GM10248 (cell line): ENCODE data around the gene OGFR.

Source experiments
- CTCF ChIA-PET: fragments of 300-600 bp; sonication (Branson Sonifier 250); formaldehyde crosslinking; extraction: SDS; loops from one replicate; lab custom pipeline; 2021; ENCODE audit warnings: antibody characterized with exemption; lab: Yijun Ruan, JAX
- POLR2A ChIA-PET: fragments of 350-650 bp; sonication (Branson Sonifier 250); formaldehyde crosslinking; extraction: SDS; loops from one replicate; lab custom pipeline; 2020; ENCODE audit warnings: antibody characterized with exemption; lab: Yijun Ruan, JAX
- DNase-seq: peaks from one replicate; pipeline ENCODE4 v3.0.0; 2012; ENCODE audit errors: extremely low spot score
- TF ChIP-seq, protein P1 (sequence below): IDR thresholded peaks from 2 replicates; pipeline ENCODE4 v1.5.1; 2012; ENCODE audit warnings: mild to moderate bottlenecking, low read depth; ENCODE audit errors: extremely low read depth, missing control alignments, control extremely low read depth

Gene OGFR

DNA sequence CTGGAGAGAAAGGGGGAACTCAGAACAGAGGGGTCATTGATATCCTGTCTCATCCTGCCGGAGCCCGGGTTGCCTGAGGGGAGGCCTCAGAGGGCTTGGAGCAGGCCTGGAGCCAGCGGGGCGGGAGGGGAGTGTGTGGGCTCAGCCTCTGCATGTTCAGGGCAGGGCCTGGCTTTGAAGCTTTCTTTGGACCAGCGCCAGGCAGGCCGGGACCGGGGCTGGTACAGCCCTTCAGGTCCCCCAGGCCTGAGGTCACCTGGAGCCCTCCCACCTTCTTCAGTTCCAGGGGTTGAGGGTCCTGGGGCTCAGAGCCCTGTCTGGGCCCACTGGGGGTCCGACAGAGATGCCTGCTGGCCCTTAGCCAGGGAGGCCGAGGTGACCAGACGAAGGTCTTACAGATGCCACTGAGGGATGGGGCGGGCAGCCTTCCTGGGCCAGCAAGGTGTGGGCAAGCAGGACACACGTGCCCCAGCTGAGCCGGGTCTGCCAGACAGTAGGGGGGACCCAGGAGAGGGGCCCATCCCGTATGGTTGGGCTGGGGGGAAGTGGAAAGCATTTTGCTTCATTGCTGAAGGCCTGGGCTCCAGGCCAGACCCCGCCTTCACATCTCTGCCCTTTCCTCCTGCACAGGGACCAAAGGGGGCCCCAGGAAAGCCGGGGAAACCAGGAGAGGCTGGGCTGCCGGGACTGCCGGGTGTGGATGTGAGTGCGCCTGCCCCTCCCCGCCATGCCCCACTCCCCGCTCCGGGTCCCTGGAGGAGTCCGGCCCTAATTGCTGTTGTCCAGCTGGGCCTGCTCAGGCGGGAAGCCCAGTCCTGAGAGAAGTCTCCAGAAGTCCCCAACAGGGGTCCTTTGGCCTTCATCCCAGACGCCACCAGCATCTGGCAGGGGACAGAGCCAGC, 14.2 kb downstream of the OGFR start:
- CTCF ChIA-PET = no interaction called here
- DNase-seq = no peak
- POLR2A ChIA-PET = no interaction called here
- TF ChIP-seq, protein P1, sequence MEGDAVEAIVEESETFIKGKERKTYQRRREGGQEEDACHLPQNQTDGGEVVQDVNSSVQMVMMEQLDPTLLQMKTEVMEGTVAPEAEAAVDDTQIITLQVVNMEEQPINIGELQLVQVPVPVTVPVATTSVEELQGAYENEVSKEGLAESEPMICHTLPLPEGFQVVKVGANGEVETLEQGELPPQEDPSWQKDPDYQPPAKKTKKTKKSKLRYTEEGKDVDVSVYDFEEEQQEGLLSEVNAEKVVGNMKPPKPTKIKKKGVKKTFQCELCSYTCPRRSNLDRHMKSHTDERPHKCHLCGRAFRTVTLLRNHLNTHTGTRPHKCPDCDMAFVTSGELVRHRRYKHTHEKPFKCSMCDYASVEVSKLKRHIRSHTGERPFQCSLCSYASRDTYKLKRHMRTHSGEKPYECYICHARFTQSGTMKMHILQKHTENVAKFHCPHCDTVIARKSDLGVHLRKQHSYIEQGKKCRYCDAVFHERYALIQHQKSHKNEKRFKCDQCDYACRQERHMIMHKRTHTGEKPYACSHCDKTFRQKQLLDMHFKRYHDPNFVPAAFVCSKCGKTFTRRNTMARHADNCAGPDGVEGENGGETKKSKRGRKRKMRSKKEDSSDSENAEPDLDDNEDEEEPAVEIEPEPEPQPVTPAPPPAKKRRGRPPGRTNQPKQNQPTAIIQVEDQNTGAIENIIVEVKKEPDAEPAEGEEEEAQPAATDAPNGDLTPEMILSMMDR = no peak

DNA sequence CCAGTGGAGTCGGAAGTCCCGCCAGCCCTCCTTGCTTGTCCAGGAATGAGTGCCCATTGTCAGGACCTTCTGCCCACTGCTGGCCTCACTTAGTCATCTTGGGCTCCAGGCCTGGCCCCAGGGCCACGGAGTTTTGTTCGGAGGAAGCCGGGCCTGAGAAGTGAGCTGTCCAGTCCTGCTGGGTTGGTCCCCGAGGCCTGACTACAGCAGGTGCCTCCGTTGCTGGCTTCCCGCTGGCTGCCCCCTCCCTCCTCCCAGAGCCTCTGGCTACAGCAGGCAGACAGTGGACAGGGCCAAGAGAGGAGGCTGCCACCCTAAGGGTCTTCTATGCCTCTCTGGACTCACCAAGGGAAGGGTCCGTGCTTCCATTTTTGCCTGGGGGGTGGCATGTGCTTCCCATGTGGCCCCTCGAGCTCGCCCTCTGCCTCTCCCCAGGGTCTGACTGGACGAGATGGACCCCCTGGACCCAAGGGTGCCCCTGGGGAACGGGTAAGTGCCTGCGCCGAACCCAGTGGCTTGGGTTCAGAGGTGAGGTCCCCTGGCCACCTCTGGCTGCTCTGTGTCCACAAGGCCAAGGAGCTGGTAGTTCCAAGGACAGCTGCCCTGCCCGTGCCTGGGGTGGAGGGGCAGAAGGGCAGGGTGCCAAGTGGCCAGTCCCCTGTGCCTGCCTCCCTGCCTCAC, 15.0 kb downstream of the OGFR start:
- ChIA-PET POLR2A (no interaction called here), CTCF (no interaction called here)
- no peak for DNase-seq
- TF ChIP-seq, protein P1 = no peak

DNA sequence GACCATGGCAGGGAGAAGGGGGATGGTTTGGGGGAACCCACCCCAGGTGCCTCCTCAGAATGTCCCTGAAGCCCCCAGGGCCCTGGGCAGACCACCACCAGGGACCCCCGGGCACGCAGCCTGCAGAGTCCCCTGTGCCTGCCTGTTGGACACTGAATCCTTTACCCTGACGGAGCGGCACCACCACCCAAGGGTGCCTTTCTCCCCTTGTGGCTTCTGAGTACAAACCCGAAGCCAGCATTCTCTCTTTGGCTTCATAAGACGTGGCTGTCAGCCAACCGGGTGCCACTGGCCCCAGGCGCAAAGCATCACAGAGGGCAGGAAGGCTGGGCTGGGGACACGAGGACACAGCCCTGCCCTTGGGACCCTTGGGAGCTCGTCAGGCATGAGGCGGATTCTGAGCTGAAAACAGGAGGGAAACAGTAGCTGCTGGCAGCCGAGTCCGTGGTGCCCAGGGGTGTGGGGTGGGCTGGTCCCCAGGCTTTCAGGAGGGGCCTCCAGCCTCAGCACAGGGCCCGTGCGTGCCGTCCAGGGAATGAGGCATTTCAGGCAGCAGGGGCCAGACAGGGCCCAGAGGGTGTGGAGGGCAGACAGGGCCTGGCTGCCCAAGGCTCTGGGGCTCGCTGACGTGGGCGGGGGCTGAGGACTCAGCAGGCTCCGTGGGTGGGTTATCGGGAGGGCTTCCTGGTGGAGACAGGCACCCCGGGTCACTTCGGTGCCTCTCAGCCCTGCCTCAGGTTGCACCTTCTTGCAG, 15.8 kb downstream of the OGFR start:
- TF ChIP-seq, protein P1 = no peak
- POLR2A ChIA-PET = no interaction called here
- no peak for DNase-seq
- CTCF ChIA-PET = interaction anchor here (0.6 kb wide), 1 partner anchor 12 kb away, joined by 3 read pairs; no protein-coding TSS in a partner anchor

DNA sequence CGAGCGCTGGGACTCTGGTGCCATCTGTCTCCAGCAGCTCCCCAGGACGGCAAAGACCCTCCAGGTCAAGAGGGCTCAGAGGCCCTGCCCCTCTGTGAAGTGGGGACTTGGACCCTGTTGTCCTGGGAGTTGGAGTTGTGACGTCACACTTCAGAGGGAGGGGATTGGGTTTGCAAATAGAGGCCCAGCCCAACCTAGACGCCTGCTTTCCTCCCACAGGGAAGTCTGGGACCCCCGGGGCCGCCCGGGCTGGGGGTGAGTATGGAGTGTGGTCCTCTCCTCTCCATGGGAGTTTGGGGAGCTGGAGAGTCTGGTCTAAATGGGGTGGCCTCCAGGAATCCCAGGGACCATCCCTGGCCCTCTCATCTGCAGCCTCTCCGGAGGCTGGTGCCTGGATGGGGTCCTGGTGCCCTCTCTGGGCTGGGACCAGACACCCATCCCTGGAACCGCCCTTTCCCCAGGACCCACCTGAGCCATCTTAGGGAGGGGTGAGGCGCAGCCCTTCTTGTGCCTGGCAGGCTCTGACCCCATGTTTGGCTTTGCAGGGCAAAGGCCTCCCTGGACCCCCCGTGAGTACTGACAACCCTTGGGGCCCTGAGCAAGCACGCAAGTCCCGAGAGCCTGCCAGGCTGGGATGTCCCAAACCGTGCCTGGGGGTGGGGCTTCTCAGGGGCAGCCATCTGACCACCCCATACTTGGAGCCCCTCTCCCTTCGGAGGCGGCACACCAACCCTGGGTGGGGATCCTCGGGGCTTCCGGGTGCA, 16.5 kb downstream of the OGFR start:
- TF ChIP-seq, protein P1 = no peak
- POLR2A ChIA-PET = no interaction called here
- DNase-seq = no peak
- CTCF ChIA-PET = interaction anchor here (0.6 to 2.4 kb wide), 2 partner anchors 12 to 13 kb away, joined by 3 to 16 read pairs; no protein-coding TSS in a partner anchor

DNA sequence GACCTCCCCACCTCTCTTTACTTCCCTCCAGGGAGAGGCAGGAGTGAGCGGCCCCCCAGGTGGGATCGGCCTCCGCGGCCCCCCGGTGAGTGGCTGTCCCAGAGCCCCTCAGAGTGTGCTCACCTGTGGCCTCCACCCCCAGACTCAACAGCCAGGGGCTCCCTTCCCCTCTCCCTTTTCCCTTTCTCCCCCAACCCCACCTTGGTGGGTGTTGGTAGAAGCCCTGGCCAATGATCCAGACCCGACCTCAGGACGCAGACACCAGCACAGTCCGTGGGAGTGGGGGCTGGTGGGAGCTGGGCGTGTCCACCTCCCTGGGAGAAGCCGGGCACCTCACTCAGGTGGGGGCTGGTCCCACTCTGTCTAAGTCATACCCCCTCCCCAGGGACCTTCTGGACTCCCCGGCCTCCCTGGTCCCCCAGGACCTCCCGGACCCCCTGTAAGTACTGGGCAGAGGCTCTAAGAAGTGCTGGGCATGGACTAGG, 17.1 kb downstream of the OGFR start:
- ChIA-PET CTCF (interaction anchor here (1.2 to 2.4 kb wide), 5 partner anchors 12 to 187 kb away, joined by 3 to 16 read pairs (median 7); partner anchors contain the start of gene TCFL5), POLR2A (no interaction called here)
- TF ChIP-seq, protein P1 = no peak
- DNase-seq = no peak
